ENCODE measurements around the gene GRIA1.

Gene GRIA1

DNA sequence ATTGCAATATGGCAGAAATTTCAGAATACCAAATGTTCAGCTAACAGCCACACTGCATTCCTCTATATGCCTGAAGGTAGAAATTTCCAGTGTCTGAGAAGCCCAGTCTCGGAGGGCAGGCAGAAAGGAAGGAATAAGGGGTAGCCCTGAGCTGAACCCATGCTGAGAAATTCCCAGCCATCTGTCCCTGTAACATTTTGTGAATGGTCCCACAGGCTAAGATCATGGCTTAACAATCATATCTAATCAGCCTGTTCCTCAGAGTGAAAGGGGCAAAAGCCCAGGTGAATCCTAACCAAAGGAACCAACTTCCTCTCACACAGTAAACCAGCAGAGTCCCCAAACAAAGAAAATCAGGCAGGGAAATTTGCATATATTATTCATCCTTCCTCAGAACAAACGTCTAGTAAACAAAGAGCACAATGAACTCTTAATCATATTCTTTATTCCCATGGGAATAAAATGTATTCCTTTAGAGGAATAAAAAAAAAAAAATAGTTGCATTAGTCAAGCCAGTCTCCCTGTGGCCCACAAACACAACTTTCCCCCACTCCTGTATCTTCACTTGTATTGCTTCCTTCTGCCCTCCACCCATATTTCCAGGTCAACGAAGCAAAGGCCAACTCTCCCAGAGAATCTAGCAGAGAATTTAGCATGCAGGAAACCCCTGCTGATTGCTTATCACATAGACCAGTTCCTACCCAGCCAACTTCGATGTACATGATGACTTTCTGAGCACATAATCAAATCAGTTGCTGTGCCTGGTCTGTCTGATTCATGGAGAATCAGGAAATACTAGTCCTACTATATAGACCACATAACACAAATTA lies 290.6 kb downstream of the GRIA1 start:
- DNase-seq (ENCODE audit: low read depth): no peak

DNA sequence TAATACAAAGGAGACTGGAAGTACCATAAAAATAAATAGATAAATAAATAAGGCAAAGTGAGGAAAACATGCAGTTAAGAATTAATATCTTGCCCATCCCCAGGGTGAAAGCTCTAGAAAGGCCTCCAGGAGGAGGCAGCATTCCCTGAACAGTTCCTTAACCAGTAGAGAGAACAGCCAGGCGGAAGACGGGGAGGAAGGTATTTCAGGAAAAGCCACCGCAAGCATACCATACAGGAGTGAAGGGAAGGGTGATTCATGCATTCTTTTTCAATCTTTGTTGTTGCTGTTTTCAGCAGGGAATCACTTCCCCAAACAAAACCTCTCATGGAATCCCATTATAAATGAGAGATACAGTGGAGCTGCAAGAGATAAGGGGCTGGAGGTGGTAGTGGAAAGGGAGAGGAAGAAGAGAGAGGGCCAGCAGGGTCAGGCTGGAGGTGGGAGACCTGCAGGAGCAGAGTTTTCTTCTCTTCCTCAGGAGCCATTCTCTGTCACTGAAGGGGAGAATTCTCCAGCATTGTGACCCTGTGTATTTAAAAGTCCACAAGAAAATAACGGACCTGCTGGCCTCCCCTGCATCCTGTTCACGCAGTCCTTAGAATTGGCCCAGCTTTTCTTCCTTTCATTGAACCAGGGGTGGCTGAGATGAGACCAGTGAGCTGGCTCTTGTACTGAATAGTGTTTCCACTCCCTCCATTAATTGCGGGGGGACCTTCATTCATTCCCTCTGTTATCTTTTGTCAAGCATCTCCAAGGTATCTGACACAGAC lies 292.3 kb downstream of the GRIA1 start:
- DNase-seq (ENCODE audit: low read depth): no peak

DNA sequence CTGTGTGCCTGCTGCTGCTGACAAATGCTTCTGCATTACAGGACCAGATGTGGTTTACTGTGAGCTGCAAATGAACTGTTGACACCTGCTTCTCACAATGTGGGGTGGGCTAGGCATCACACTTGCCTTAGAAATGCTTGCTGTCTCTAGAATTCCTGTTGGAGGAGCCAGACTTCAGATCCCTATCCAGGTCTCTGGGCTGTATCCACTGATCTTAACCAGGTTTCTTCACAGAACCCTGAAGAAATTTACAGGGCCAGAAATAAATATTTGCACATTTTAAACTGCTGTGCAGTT lies 292.8 kb downstream of the GRIA1 start:
- DNase-seq (ENCODE audit: low read depth): no peak

DNA sequence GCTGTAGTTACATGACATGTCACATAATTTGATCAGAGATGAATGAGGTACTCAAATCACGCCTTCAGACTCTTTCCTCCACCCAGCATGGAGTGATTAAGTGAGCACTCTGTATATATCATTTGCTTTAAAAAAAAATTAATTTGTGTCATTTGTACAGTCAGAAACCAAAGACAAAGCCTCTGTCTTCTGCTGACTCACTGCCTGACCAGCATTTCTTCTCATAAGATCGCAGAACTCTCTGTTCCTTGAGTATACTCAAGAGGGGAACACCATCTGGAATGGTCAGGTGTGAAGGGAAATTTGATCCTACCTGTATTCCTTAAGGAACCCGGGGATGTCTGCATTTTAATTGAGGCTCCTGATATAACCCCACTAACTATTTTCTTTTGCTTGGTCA lies 293.8 kb downstream of the GRIA1 start:
- DNase-seq (ENCODE audit: low read depth): no peak

DNA sequence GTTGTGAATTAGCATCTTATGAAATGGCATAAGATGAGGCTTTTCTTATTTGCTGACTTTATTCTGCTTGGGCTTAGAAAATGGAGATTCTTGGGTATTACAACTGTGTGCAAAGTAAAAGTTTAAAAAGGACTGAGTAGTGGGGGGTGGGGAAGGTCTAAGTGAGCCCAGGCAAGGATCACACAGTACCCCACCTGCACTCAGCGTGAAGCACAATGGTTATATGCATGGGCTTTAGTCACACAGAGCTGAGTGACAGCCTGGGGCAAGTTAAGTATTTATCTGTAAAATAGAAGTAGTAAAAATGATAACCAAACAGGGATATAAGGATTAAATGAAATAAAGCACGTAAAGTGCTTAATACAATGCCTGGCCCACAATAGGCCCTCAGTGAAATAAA lies 300.9 kb downstream of the GRIA1 start:
- no peak for DNase-seq (ENCODE audit: low read depth)

DNA sequence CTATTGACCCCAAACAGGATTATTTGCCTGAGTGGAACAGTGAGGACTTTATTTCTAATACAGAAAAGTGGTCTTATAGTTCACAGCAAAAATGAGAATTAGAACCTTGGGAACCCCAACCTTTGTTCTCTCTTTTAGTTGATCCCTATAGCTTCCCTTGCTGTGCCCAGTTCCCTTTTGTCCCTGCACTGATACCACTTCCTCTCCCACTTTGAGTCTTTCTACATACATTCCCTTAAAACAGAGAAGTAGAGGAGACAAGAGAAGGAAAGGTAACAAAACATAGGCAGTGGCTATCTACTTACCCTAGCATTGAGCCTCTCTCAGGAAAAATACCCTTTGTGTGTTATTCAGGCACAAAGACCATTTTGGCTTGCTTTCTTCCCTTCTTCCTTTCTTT lies 301.8 kb downstream of the GRIA1 start:
- no peak for DNase-seq (ENCODE audit: low read depth)

DNA sequence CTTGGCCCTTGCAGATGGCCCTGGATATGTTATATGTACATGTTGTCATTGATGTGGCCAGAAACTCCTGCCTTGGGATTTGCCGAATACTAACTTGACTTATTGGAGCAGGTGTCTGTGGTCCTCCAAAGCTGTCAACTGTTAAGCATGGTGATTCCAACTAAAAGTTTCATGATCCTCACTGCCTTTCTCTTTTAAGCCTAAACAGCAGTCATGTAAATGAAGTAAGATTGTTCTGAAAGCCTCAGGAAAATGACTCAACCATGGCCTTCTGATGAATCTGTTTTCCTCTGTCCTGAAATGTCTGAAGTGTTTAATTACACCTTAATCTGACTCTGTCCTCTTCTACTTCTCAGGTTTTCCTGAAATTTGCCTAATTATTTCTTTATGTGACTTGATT lies 303.2 kb downstream of the GRIA1 start:
- no peak for DNase-seq (ENCODE audit: low read depth)

DNA sequence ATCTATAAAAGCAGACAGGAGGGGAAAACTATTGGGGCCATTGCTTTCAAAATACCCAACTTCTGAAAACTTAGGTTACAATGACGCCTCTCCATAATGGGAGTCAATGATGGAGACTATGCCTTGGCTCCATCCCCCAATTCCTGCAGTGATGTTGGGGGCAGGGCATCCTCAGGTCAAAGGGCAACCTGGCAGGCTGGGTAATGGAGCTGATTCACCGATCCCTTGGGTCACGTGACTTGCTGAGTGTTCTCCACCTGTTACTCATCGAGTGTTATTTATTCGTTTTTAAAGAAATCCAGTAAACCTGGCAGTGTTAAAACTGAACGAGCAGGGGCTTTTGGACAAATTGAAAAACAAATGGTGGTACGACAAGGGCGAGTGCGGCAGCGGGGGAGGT lies 303.9 kb downstream of the GRIA1 start:
- DNase-seq (ENCODE audit: low read depth): no peak

DNA sequence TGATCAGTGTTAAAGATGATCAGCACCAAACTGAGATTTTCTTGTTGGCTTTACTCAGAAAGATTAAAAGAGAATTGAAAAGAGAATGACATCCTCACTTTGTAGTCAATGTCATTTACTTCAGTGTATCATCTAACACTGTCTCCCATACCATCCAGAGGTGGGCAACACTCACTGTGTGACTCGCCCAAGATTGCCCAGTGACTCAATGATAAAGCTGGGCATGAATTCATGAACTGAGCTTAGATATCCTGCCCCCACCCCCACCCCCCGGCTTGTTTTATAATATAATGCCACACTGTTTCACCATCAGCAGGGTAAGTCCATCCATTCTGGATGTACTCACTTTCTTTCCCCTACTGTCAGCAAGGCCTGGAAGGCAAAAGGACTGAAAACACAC lies 306.1 kb downstream of the GRIA1 start:
- DNase-seq (ENCODE audit: low read depth): no peak

DNA sequence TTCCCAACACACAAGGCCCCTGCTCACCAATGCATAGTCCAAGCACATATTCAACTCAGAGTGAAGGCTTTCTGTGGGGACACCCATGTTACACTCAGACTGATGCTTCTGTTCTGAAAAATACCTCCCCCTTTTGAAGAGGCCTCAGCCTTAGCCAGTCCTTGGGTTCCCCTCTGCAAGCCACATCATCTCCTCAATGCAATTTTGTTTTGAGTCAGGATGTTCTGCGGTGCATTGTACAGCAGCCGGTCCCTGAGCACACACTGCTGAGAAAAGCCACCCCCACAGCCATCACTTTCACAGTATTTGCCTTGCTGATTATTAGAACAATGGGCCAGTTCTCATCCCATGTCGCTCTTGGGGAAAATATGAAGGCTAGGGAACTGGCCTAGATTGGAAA lies 307.0 kb downstream of the GRIA1 start:
- DNase-seq (ENCODE audit: low read depth): no peak

DNA sequence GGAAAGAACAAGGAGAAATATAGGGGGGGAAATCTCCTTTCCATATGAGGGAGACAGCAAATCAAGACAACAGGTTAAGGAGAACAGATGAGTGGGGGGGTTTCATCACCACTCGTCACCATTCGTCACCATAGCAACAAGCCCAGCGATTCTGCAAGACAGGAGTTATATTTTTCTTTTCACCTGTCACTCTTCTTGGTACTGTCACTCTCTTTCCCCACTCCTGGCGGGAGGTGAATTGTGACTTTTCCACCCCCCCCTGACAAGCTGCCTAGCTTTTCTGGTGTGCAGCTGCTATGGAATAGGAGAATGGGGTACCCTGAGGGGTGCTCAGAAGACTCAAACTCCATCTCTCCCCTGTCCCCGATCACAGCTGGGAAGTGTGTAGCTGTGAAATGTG lies 308.4 kb downstream of the GRIA1 start:
- no peak for DNase-seq (ENCODE audit: low read depth)

DNA sequence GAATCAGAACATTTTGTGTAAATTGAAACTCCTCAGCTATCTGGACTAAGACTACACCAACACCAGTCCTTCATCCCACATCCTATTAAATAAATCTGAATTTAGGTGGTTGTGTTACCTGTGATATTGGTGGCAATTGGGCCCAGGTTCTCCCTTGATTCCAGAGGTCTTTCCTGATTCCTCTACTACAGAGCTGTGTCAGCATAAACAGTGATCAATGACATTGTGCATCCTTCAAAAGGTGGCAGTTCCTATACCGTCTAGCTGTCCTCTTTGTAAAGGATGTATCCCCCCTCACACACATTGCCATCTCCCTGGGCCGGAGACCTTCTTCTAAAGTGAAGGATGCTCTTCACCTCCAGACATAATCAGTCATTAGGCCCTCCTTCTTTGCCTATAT lies 309.0 kb downstream of the GRIA1 start:
- no peak for DNase-seq (ENCODE audit: low read depth)

DNA sequence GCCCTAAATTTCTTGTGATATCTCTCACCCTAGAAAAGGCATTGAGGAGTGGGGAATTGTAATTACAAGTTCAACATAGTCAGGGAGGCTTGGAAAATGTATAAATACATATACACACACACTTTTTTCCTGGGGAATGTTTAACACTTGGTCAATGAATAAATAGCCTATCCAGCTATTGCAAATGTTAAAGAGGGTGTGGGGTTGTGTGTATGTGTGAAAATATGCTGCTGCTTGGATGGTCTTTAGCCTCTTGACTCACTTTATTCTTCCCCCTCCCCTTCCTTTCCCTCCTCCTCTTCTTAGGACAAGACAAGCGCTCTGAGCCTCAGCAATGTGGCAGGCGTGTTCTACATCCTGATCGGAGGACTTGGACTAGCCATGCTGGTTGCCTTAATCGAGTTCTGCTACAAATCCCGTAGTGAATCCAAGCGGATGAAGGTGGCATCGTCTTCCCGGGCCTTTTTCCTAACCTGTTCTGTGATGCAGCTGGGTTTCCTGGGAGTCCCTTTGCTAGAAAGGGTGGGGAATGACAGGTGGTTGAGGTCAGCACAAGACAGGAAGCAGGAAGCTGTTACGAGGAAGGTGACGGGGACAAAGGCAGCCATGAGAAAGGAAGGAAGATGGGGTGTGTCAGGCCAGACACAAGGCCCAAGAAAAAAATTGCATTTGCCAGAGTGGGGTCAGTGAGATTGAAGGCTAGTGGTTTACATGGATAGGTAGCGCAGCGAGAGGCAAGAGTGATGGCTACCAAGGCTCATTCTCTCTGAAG lies 311.8 kb downstream of the GRIA1 start:
- DNase-seq (ENCODE audit: low read depth): no peak

DNA sequence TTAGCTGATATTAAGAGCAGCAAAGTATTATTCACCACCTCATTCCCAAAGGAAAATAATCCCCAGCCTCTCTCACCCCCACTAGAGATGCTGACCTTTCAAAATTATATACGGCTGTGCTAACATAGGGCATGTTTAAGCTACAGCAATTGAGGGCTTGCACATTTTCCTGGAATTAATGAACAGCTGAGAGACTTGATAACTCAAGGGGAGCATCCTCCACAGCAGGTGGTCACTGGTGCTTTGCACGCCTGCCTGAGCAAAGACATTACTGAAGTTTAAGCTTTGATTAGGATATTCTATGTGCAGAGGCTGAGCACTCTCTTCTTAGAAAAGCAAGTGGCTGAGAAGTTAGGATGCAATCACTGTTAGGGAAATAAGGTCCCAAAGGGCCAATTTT lies 317.3 kb downstream of the GRIA1 start:
- DNase-seq (ENCODE audit: low read depth): no peak

DNA sequence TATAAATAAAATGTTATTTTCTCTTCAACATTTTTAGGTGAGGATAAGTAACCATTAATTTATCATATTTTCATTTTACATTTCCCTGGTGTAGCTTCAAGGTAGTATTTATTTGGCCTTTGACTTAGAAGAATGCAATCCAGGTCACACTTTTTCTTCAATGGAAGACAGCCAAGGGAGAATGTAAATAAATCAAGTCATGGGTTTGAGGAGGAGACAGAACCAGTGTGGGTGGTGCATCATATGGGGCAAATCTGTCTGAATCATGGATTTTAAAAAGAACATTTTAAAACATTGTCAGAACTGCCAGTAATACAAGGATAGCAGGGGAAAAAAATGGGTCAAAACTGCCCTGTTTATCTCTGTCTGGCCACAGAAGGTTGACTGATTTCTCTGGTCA lies 318.7 kb downstream of the GRIA1 start:
- DNase-seq (ENCODE audit: low read depth): no peak

DNA sequence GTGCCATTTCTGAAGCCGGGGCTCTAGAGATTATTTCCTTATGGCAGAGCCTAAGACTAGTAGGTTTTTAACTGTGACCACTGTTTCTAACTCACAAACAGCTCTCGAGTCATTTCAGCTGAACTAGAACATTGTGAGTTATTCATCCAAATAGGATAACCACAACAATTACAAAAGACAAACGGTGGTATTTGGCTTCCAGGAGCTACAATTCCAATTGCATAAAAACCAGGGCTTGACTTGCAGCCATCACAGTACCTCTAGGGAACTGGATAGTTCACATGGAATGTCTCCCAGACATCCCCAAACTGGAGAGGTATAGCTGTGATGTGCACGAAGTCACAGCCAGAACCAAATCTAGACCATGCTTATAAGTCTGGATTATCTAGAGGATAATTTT lies 323.4 kb downstream of the GRIA1 start:
- DNase-seq (ENCODE audit: low read depth): no peak

DNA sequence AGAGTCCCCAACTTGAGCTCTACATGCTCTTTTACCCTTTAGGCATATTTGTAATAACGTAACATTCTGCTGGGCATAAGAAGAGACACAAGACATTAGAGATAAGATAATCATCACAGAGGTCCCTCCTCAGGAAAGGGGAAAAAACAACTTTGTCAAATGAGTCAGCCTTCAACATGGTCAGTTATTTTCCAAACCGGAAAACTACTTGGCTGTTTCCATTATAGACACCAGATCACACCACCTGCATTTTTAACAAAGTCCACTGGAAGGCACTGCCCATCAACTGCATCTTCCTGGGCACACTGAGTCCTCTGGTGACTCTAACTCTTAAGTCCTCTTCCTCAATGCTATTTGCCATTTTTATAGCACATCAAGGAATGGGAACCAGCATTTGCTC lies 326.4 kb downstream of the GRIA1 start:
- no peak for DNase-seq (ENCODE audit: low read depth)

DNA sequence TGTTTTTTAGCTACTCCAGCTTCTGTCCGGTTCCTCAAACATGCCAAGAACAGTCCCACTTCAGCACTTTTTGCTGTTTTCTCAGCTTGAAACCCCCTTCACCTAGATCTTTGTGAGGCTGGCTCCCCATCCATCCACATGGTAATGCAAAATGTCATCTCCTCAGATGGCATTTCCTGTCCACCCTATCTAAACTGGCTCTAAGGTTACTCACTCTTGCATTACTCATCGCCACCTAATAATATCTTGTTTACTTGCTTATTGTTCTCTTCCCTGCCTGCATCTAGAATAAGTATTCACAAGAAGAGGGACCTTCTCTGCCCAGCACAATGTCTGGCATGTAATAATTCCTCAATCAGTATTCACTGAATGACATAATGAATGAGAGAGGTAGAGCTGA lies 328.2 kb downstream of the GRIA1 start:
- DNase-seq (ENCODE audit: low read depth): no peak

DNA sequence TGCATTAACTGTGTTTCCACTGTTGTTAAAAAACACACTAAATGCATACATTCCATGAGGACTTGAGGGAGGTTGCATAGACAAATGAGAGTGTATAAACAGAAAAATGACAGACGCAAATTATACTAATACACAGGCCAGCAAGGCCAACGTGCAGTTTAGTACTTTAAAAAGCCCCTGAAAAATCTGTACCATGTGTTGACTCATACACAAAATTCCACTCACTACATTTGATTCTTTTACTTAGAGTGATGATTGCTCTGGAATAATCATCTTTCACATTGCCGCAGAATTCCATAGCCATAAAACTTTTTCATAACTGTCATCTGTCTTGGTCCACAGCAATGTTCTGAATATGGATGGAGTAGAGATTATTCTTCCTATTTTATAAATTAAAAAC lies 332.6 kb downstream of the GRIA1 start:
- DNase-seq (ENCODE audit: low read depth): no peak

DNA sequence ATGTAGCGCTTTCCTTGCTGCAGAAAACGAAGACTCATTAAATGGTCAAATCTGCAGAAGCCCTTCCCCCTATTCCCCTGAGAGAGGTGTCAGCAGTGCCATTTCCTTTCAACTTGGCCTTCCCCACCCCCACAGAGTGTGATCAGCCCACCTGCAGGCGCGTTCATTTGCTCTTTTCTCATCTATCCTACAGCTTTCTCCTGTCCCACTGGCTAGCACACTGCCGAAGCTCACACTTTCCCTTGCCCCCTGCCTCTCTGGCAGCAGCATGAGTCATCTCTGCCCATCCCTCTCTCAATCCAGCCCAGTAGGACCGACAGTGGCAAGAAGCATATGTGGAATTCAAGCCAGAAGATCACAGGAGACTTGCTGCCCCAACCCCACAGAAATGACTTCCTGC lies 334.4 kb downstream of the GRIA1 start:
- no peak for DNase-seq (ENCODE audit: low read depth)

DNA sequence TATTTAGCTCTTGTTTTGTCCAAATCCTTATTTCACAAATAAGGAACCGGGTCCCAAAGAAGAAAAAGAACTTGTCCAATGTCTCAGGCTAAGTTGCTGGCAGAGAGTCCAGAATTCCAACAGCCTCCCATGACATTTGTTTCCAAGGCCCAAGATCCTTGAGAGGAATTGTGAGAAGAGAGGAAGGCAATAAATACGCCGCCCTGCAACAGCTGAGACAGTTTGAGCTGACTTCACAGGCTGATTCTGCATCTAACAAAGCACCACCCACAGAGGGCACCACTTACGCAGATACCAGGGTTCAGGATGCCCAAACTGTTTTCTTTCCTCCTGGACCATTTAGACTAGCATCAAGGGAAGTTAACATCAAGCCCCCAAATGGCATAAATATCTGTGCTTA lies 336.9 kb downstream of the GRIA1 start:
- no peak for DNase-seq (ENCODE audit: low read depth)

DNA sequence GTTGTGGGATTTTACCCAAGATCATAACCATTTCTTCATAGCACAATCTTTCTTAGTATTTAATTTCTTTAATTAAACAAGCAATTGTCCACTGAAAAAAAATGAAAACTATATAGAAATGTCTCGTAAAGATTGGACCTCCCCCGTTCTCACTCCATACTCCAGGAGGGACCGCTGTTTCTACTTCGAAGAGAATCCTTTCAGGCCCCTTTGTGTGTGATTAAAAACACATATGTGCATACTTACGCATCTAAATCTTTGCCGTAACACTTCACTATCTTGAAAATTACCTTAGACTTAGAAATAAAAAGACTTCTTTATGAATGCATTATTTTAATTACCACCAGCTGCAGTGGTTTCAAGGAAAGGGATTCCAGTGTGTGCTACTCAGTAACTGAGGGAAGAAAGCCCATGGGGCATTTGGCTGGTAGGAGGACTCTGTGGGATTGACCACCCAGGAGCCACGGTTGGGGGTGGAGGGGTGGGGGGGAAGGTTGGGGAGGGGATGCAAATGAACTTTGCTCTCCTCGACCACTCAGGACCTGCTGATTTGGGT lies 339.1 kb downstream of the GRIA1 start:
- no peak for DNase-seq (ENCODE audit: low read depth)

DNA sequence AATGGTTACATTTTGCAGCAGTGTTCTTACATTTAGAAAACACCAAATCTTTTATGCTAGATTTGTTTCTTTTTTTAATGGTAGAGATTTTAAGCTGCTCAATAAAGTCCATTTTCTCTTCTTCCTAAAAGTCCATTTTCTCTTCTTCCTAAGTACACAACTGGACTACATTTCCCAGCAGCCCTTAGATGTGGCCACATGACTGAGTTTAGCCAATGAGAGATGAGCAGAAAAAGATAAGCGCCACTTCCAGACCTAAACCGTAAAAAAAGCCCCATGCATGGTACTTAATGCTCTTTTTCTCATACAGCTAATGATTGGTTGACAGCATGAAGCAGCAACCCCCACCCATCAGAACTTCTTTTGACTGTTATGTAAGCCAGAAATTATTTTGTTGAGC lies 341.5 kb downstream of the GRIA1 start:
- peak; percentile 15 for DNase-seq (ENCODE audit: low read depth)
